Glomerular visceral epithelial cell (primary cell): ENCODE results near the gene FOXD4L1.
"Not testable (repeated sequence)": the region's sequence is repeated elsewhere in the genome, so short reads cannot be mapped to it uniquely, and the experiment has no call there.

Experiments used
- DNase-seq: peaks from one replicate; pipeline ENCODE4 v3.0.0-alpha.2; 2016; ENCODE audit errors: extremely low spot score

The FOXD4L1 gene

GRCh38 chr2:113524986-113525385 is 26.5 kb downstream of the FOXD4L1 start:
- DNase-seq: not testable (repeated sequence)

- DNase-seq: not testable (repeated sequence)
These were observed 29.0 kb downstream of the FOXD4L1 start for GRCh38 chr2:113527350-113528045.

- DNase-seq: not testable (repeated sequence)
These were observed 29.7 kb downstream of the FOXD4L1 start for GRCh38 chr2:113528126-113528525.

- not testable (repeated sequence) for DNase-seq
These were observed 30.4 kb downstream of the FOXD4L1 start for GRCh38 chr2:113528904-113529303.

- DNase-seq: not testable (repeated sequence)
These were observed 34.5 kb downstream of the FOXD4L1 start for GRCh38 chr2:113532991-113533390.

GRCh38 chr2:113536573-113536972 is 38.1 kb downstream of the FOXD4L1 start:
- not testable (repeated sequence) for DNase-seq

GRCh38 chr2:113540834-113541203 is 42.4 kb downstream of the FOXD4L1 start:
- DNase-seq: not testable (repeated sequence)

- not testable (repeated sequence) for DNase-seq
These were observed 42.9 kb downstream of the FOXD4L1 start for GRCh38 chr2:113541204-113541975.

- not testable (repeated sequence) for DNase-seq
These were observed 43.6 kb downstream of the FOXD4L1 start for GRCh38 chr2:113541976-113542485.

GRCh38 chr2:113542529-113542928 is 44.1 kb downstream of the FOXD4L1 start:
- not testable (repeated sequence) for DNase-seq
